Adrenal gland (tissue), 5 donors: ENCODE measurements around the gene INS.

Experiments used
- CTCF ChIP-seq, 6 experiments: fragments of 450-650 bp in 4 of 6; fragments of 200-600 bp in 2 of 6; sonication (generic) in 1 of 6; IDR thresholded peaks; 1 replicate in 5 of 6; 2 replicates in 1 of 6; pipeline versions ENCODE4 v1.5.1 to v1.8.0; 2016 to 2021; ENCODE audit warnings: antibody characterized with exemption in 6 of 6, mild to moderate bottlenecking in 2 of 6, moderate library complexity in 1 of 6
- POLR2A ChIP-seq, 2 donors: fragments of 450-650 bp; IDR thresholded peaks; one replicate each; pipeline ENCODE4 v1.6.1; 2017; ENCODE audit warnings: antibody characterized with exemption in 2 of 2, mild to moderate bottlenecking in 2 of 2, moderate library complexity in 1 of 2
- donor health status: DM: no; HTN: no; CAD: no.

- TF ChIP-seq CTCF (IDR thresholded peaks at IDR 0.05) (no peak), POLR2A (IDR thresholded peaks at IDR 0.05) (no peak)
These were observed 47.8 kb upstream of the INS start for GRCh38 chr11:2208691-2209369.
